Stomach (tissue), 9 donors: ENCODE data around the gene SARDH. TPM values are rescaled to one million over a fixed set of nuclear protein-coding genes. Genes with fewer than 3 reads are reported as not detected.

Source experiments
- DNase-seq, 2 donors: peaks; one replicate each; pipeline versions ENCODE4 v3.0.0 to v3.0.0-alpha.2; 2013 to 2019
- H3K27ac ChIP-seq, 5 donors: fragments of 200-600 bp in 4 of 5; sonication (generic) in 4 of 5; one replicate each; pipeline ENCODE4 v1.5.1; 2013 to 2019; ENCODE audit warnings: mild to moderate bottlenecking in 1 of 5, moderate library complexity in 1 of 5
- H3K27me3 ChIP-seq, 3 donors: fragments of 200-600 bp; sonication (generic); one replicate each; pipeline ENCODE4 v1.5.1; 2017 to 2019; ENCODE audit warnings: mixed run types in 1 of 3
- H3K36me3 ChIP-seq, 4 donors: fragments of 200-600 bp; sonication (generic); 1 replicate in 3 of 4; 2 replicates in 1 of 4; pipeline ENCODE4 v1.5.1; 2016 to 2019
- H3K4me1 ChIP-seq, 4 donors: fragments of 200-600 bp; sonication (generic); one replicate each; pipeline ENCODE4 v1.5.1; 2016 to 2019
- H3K4me3 ChIP-seq, 4 donors: fragments of 200-600 bp; sonication (generic) in 3 of 4; one replicate each; pipeline ENCODE4 v1.5.1; 2016 to 2019; ENCODE audit warnings: mild to moderate bottlenecking in 1 of 4
- H3K9me3 ChIP-seq, 4 donors: fragments of 200-600 bp; sonication (generic); one replicate each; pipeline ENCODE4 v1.5.1; 2016 to 2019
- EP300 ChIP-seq: sonication (generic); formaldehyde crosslinking; IDR thresholded peaks from one replicate; pipeline ENCODE4 v1.6.1; 2017; ENCODE audit warnings: antibody characterized with exemption
- POLR2A ChIP-seq, 4 donors: fragments of 450-650 bp; IDR thresholded peaks; one replicate each; pipeline ENCODE4 v1.6.1; 2016; ENCODE audit warnings: antibody characterized with exemption in 4 of 4, control low read depth in 2 of 4, mild to moderate bottlenecking in 1 of 4, moderate library complexity in 1 of 4
- POLR2AphosphoS5 ChIP-seq, 3 donors: sonication (generic); formaldehyde crosslinking; IDR thresholded peaks; one replicate each; pipeline ENCODE4 v1.6.1; 2016; ENCODE audit warnings: antibody characterized with exemption in 3 of 3
- WGBS, 5 donors: extraction: QIAGEN DNeasy Blood & Tissue Kit in 3 of 5; methylation state at CpG; one replicate each; pipeline versions ENCODE4 v1.1.5 to v1.1.7; 2013 to 2018; 5-methylcytosine and 5-hydroxymethylcytosine counted together
- intact Hi-C: fragments of 100-400 bp; cut with DNase I; formaldehyde crosslinking; loops from one replicate; pipeline ENCODE4 v1.15.1; 2023; ENCODE audit warnings: low total_unique reads
- polyA plus RNA-seq, 3 donors: library from polyadenylated mRNA; stranded (reverse); fragments of 200-250 nt; gene quantifications; one replicate each; pipeline ENCODE4 v1.2.3, GENCODE V29; 2013
- total RNA-seq, 5 donors: library from RNA; depleted of rRNA; stranded (reverse); fragments of >200 nt; gene quantifications; one replicate each; pipeline versions ENCODE4 v1.1.0 to v1.2.3, GENCODE V29; 2014 to 2016
- TF ChIP-seq, protein P1 (sequence below), 7 experiments: fragments of 450-650 bp in 4 of 7; fragments of 200-600 bp in 3 of 7; sonication (generic) in 3 of 7; IDR thresholded peaks; one replicate each; pipeline ENCODE4 v1.5.1; 2016 to 2019; ENCODE audit warnings: antibody characterized with exemption in 7 of 7, control low read depth in 2 of 7, mild to moderate bottlenecking in 1 of 7
- donor health status: healthy with polysubstance abuse.
- donor health status: Bipolar disorder and iron deficiency.
- donor health status: healthy.

The SARDH gene
- total and polyA plus RNA-seq, 8 donors, result 0.76 to 15.2 (median 2.6) TPM; not detected in 1

DNA sequence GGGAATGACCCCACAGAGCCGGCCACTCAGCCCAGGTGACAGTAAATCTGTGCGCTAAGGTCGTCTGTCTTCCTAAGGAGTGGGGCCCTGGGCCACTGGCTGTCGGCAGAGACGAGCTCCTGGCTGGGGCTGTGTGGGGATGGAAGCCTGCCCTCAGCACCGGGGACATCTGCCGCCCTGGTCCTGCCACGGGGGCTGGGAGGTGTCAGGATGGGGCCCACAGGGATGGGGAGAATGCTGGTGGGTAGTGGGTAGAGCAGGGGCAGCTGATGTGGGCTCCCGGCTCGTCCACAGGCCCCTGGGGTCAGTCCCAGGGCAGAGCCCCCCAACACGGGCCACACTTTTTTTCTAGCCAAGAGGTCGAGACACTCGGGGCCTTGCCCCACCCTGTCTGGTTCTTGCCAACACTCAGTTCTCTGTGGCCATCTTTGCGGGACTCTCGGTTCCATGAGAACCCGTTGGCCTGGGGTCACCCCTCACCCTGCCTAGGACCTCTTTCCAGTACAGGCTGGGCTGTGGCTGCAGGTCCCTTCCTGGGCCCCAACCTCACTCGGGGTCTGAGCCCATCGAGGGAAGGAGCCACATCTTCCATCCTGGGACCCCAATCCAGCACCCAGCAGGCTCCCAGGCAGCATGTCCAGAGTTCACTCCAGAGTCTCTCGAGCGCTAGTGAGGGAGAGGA lies 57.0 kb downstream of the SARDH start:
- Histone ChIP-seq H3K27ac (no peak overlapping the region), H3K4me1 (peaks cover 0 to 21% (median 12%) of the 10 kb centered on the region in 4 donors), H3K27me3 (no peaks in the 10 kb centered on the region), H3K36me3 (no peaks in the 10 kb centered on the region), H3K9me3 (no peaks in the 10 kb centered on the region), H3K4me3 (no peak overlapping the region)
- WGBS, 5 donors, result 88 to 92% (median 91%) methylated on average over 13 to 20 of the region's 20 CpGs
- no peak for TF ChIP-seq POLR2A (IDR thresholded peaks at IDR 0.05)
- TF ChIP-seq EP300, result no peak
- TF ChIP-seq, protein P1, sequence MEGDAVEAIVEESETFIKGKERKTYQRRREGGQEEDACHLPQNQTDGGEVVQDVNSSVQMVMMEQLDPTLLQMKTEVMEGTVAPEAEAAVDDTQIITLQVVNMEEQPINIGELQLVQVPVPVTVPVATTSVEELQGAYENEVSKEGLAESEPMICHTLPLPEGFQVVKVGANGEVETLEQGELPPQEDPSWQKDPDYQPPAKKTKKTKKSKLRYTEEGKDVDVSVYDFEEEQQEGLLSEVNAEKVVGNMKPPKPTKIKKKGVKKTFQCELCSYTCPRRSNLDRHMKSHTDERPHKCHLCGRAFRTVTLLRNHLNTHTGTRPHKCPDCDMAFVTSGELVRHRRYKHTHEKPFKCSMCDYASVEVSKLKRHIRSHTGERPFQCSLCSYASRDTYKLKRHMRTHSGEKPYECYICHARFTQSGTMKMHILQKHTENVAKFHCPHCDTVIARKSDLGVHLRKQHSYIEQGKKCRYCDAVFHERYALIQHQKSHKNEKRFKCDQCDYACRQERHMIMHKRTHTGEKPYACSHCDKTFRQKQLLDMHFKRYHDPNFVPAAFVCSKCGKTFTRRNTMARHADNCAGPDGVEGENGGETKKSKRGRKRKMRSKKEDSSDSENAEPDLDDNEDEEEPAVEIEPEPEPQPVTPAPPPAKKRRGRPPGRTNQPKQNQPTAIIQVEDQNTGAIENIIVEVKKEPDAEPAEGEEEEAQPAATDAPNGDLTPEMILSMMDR (IDR thresholded peaks at IDR 0.05), result no peak
- TF ChIP-seq POLR2AphosphoS5 (IDR thresholded peaks at IDR 0.05), result no peak
- intact Hi-C loops, result no loop called here
- DNase-seq, result no peak

DNA sequence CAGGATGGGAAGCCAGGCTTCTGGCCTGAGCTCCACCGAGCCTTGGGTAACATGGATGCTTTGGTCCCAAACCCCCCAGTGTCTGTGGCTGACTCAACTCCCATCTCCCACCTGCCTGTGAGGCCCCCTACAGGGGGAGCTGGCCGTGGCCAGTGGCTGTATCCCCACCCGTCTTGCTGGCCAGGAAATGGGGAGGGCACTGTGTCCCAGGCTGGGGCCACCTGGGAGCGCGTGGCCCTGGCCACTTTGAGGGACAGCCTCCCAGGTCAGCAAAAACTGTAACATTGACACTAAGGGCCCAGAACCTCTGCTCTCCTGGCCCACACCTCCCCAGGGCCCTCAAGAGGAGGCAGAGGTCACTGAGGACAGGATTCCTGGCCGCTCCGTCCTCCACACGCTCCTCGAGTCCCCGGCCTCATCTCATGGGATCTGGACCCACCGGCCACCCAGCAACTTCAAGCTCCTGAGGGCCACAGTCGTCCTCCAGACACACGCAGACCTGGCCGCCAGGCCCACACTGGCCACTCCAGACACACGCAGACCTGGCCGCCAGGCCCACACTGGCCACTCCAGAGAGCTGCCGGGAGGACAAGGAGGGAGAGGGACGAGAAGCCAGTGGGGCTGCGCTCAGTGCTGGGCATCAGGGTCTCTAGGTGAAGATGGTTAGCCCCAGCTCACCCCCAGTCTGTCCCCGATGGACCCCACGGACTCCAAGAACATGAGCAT lies 57.7 kb downstream of the SARDH start:
- H3K4me1 ChIP-seq, result peaks cover 0 to 21% (median 12%) of the 10 kb centered on the region in 4 donors
- WGBS, 5 donors, result 86 to 95% (median 91%) methylated on average over 15 to 21 of the region's 21 CpGs
- no peaks in the 10 kb centered on the region for H3K27me3 ChIP-seq
- H3K9me3 ChIP-seq, result no peaks in the 10 kb centered on the region
- intact Hi-C loops, result no loop called here
- H3K4me3 ChIP-seq, result no peak overlapping the region
- TF ChIP-seq, protein P1 (IDR thresholded peaks at IDR 0.05), result no peak
- no peak for TF ChIP-seq EP300
- TF ChIP-seq POLR2A (IDR thresholded peaks at IDR 0.05), result no peak
- TF ChIP-seq POLR2AphosphoS5 (IDR thresholded peaks at IDR 0.05), result no peak
- H3K36me3 ChIP-seq, result no peaks in the 10 kb centered on the region
- no peak for DNase-seq
- H3K27ac ChIP-seq, result no peak overlapping the region

DNA sequence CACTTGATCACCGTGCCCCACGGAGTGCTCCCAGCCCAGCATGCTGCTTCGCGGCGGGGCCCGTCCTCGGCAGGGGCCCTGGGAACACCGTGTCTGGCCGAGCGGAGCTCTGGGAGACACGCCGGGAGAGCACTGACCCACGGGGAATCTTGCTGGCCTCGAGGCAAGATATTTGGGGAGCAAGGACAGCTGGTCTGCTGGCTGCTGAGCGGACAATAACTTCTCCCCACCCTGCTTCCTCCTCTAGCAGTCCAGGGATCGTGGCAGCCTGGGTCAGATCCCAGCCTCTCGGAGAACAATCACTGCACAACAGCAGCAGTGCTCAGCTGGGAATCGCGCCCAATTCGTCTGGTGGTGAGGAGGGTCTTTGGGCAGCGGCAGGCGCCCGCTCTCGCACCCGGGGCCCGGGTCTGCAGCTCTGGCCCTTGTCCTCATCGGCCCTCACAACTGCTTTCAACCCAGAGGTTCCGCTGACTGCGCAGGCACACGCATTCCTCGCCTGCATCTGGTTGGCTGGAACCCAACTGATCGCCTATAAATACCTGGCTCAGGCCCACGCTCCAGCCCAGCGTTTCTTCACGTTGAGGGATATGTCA lies 58.6 kb downstream of the SARDH start:
- Histone ChIP-seq H3K9me3 (no peaks in the 10 kb centered on the region), H3K4me1 (peaks cover 0 to 16% (median 12%) of the 10 kb centered on the region in 4 donors), H3K36me3 (no peaks in the 10 kb centered on the region), H3K27me3 (no peaks in the 10 kb centered on the region), H3K4me3 (no peak overlapping the region), H3K27ac (peak overlapping the region in 1 of 5 donors; percentile 34)
- intact Hi-C loops, result no loop called here
- TF ChIP-seq POLR2AphosphoS5 (IDR thresholded peaks at IDR 0.05), result no peak
- TF ChIP-seq EP300, result no peak
- TF ChIP-seq, protein P1 (IDR thresholded peaks at IDR 0.05), result no peak
- TF ChIP-seq POLR2A (IDR thresholded peaks at IDR 0.05), result no peak
- 65 to 80% (median 77%) methylated on average over 16 to 35 of the region's 35 CpGs for WGBS, 5 donors
- DNase-seq, result peak in 1 of 2 donors; percentile 55

DNA sequence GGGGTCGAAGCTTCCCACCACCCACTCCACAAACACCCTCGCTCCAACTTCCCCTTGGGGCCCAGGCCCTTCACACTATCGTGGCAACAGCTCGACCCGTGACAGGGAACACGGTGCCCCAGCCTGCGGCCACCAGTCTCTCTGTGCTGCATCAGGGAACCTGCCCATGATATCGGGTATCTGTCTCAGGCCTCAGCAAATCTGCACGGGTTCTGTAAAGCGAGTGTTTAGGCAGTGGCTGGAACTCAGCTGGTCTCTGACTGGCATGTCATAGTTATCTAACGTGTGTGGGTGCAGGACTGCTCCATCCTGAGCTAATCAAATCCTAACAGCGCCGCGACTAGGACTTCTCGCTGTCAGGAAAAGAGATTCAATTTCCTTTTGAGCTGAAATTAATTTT lies 59.1 kb downstream of the SARDH start:
- 73 to 85% (median 73%) methylated on average over 13 to 15 of the region's 15 CpGs for WGBS, 5 donors
- H3K4me1 ChIP-seq, result peaks cover 0 to 13% (median 10%) of the 10 kb centered on the region in 4 donors
- TF ChIP-seq, protein P1 (IDR thresholded peaks at IDR 0.05), result no peak
- no peak for TF ChIP-seq POLR2AphosphoS5 (IDR thresholded peaks at IDR 0.05)
- no peak for TF ChIP-seq EP300
- H3K36me3 ChIP-seq, result no peaks in the 10 kb centered on the region
- intact Hi-C loops, result no loop called here
- H3K27me3 ChIP-seq, result no peaks in the 10 kb centered on the region
- no peak for DNase-seq
- no peaks in the 10 kb centered on the region for H3K9me3 ChIP-seq
- no peak overlapping the region for H3K4me3 ChIP-seq
- peak overlapping the region in 1 of 5 donors; percentile 34 for H3K27ac ChIP-seq
